ENCODE measurements around the gene LRP1-AS.

Gene LRP1-AS

DNA sequence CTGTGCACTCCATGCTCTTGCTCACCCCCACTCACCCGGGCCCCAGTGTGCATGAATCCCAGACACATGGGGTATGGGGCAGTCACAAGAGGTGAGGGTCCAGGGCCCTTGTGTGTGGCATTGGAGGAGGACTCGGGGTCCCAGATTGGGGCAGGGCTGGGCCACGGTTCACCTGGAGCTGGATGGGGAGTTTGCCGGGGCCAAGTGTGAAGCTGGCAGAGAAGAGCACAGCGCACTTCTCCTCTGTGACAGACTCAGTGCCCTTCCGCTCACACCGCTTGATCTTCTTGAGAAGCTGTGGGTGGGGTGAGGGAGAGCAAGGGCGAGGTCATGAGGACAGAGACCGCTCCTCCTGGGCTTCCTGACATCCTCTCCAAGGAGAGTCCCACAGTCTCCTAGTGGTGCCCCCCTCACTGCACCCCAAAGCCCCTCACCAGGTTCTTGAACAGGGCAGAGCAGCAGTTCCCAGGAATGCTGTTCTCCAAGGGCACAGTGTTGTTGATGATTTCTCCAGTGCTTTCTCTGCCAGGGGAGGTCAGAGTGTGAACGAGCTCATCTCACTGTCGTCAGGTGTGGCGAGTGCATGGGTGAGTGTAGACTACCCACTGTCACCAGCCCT lies 43.0 kb downstream of the LRP1-AS start:
- Histone ChIP-seq H3K27ac (no peak overlapping the region), H3K9ac (no peak overlapping the region), H3K4me2 (no peak overlapping the region), H3K4me1 (peaks cover 37% of the 10 kb centered on the region), H4K20me1 (peaks cover 49% of the 10 kb centered on the region), H3K4me3 (no peak overlapping the region), H3K27me3 (no peaks in the 10 kb centered on the region), H3K36me3 (peaks cover 87% of the 10 kb centered on the region), H3K9me3 (no peaks in the 10 kb centered on the region)
- TF ChIP-seq Cebpa-rat (IDR thresholded peaks at IDR 0.05): no peak

DNA sequence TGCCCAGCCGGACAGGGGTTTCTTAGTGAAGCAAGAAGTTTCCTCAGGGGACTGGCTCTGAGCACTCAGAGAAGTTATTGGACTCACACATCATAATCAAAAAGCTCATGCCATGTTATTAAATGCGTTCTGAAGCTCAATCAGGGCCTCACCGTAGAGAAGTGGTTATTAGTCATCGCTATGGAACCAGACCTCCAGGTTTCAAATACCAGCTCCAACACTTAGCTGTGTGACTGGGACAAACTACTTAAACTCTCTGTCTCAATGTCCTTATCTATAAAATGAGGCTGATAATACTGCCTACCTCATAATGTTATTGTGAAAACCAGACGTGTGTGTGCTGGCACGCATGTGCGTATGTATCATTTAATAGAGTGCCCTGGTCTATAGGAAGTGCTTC lies 43.6 kb downstream of the LRP1-AS start:
- H4K20me1 ChIP-seq: peaks cover 47% of the 10 kb centered on the region
- no peak overlapping the region for H3K4me3 ChIP-seq
- no peaks in the 10 kb centered on the region for H3K9me3 ChIP-seq
- no peak for TF ChIP-seq Cebpa-rat (IDR thresholded peaks at IDR 0.05)
- no peak overlapping the region for H3K27ac ChIP-seq
- peaks cover 37% of the 10 kb centered on the region for H3K4me1 ChIP-seq
- H3K9ac ChIP-seq: no peak overlapping the region
- H3K36me3 ChIP-seq: peaks cover 92% of the 10 kb centered on the region
- H3K4me2 ChIP-seq: no peak overlapping the region
- H3K27me3 ChIP-seq: no peaks in the 10 kb centered on the region

DNA sequence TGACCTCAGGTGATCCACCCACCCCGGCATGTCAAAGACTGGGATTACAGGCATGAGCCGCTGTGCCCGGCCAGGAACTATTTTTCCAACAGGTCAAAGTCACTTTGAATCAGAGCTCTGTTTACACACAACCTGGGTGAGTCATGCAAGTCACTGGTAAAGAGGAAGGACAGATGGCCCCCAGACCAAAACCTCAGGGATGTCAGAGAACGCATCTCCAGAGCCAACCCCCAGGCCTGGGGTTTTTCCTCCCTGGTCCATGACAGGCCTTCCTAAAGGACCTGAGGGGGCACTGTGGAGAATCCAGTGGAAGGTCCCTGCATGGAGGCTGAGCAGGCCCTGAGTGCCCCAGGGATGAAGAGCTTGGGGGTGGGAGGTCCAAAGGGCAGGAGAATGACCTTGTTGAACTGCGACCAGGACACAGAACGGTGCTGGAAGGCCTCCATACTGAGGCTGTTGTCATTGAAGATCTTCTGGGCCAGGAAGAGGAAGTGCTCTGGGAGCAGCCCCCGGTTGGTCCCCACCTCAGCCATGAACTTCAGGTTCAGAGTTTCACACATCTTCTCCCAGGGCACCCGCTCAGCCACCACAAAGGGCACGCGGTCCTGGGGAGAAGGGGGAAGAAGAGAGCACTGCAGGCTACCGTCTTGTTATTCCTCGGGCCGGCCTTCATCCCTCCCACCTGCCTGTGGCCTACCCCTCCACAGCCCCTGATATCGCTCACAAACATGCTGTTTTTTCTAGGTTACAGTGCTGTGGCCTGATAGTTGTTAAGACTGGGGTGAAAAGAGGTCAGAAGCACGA lies 45.3 kb downstream of the LRP1-AS start:
- H3K27me3 ChIP-seq: no peaks in the 10 kb centered on the region
- H3K9ac ChIP-seq: no peak overlapping the region
- no peaks in the 10 kb centered on the region for H3K9me3 ChIP-seq
- H3K4me3 ChIP-seq: no peak overlapping the region
- peaks cover 92% of the 10 kb centered on the region for H3K36me3 ChIP-seq
- peaks cover 41% of the 10 kb centered on the region for H3K4me1 ChIP-seq
- H4K20me1 ChIP-seq: peaks cover 29% of the 10 kb centered on the region
- H3K4me2 ChIP-seq: no peak overlapping the region
- no peak for TF ChIP-seq Cebpa-rat (IDR thresholded peaks at IDR 0.05)
- peak overlapping the region; percentile 24; the same call in 1 of the 2 replicates for H3K27ac ChIP-seq

DNA sequence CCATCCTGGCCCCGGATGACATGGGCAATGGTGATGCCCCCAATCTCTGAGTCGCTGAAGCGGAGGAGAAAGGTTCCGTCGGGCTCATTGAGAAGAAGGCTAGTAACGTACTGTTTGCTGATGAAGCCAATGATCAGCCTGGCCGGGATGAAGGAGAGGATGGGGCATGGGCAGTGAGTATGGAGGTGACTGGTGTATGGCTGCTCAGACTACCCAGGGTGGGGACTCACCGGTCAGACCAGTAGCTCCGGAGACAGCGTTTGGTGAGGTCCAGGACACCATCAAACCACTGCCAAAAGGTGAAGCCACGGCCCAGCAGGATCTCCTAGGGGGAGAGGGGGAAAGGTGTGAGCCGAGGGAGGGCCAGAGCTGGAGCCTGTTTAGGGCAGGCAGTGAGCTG lies 47.7 kb downstream of the LRP1-AS start:
- Histone ChIP-seq H3K4me1 (peaks cover 60% of the 10 kb centered on the region), H3K4me3 (no peak overlapping the region), H3K27ac (peak overlapping the region; percentile 42; the same call in 1 of the 2 replicates), H3K9me3 (no peaks in the 10 kb centered on the region), H3K36me3 (peaks cover 92% of the 10 kb centered on the region), H4K20me1 (peaks cover 23% of the 10 kb centered on the region), H3K4me2 (peak overlapping the region; percentile 59; the same call in 1 of the 2 replicates), H3K9ac (no peak overlapping the region), H3K27me3 (no peaks in the 10 kb centered on the region)
- TF ChIP-seq Cebpa-rat (IDR thresholded peaks at IDR 0.05): no peak

DNA sequence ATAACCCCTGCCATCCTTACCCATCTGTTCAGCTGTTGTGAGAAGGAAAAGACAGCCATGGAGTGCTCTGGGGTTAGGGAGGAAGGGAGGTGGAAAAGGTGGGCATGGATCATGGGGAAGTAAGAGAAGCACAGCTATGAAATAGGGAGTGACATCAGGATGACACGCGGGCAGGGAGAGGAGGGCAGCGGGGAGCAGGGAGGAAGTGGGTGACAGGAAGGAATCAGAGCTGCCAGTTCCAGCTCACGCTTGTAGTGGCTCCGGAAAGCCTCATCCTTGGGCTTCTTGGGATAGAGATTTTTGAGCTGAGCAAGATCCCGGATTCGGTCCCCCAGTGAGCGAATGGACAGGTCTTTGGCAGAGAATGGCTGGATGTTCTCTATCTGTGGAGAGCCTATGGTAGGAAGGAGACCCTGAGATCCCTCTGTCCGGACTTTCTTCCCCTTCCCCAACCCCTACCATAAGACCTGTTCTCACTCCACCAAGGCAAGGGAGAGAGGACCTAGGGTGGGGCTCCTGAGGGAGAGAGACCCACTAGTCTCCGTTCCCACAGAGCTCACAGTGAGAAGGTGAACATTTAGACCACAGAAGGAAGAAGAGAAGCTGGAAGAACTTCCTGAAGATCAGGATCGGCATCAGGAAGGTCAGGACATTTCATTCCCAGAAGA lies 48.2 kb downstream of the LRP1-AS start:
- H3K4me2 ChIP-seq: peak overlapping the region; percentile 59
- no peaks in the 10 kb centered on the region for H3K9me3 ChIP-seq
- H3K36me3 ChIP-seq: peaks cover 92% of the 10 kb centered on the region
- peak overlapping the region; percentile 42 for H3K27ac ChIP-seq
- no peak overlapping the region for H3K4me3 ChIP-seq
- peaks cover 66% of the 10 kb centered on the region for H3K4me1 ChIP-seq
- H4K20me1 ChIP-seq: peaks cover 28% of the 10 kb centered on the region
- peak overlapping the region; percentile 32 for H3K9ac ChIP-seq
- H3K27me3 ChIP-seq: no peaks in the 10 kb centered on the region
- no peak for TF ChIP-seq Cebpa-rat (IDR thresholded peaks at IDR 0.05)

DNA sequence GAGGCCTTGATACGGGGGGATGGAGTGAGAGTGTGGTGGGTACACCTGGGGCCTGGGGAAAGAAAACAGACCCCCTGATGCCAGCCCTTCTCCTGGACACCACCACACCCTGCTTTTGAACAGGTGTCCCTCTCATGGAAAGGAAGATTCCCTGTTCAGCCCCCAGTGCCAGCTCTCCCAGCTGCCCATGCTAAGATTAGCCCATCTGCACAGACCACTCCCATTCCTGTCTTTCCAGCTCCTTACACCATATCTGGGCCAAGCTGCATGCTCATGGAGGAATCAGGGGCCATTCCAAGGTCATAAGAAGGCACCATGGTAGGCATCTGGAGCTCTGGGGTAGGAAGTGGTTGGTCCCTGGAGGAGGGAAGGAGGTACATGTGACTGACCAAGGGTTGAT lies 48.9 kb downstream of the LRP1-AS start:
- Histone ChIP-seq H3K27ac (peak overlapping the region; percentile 42), H3K4me1 (peaks cover 71% of the 10 kb centered on the region), H3K36me3 (peaks cover 87% of the 10 kb centered on the region), H4K20me1 (peaks cover 28% of the 10 kb centered on the region), H3K4me2 (peak overlapping the region; percentile 59), H3K9me3 (no peaks in the 10 kb centered on the region), H3K27me3 (no peaks in the 10 kb centered on the region), H3K4me3 (no peak overlapping the region), H3K9ac (peak overlapping the region; percentile 36)
- TF ChIP-seq Cebpa-rat (IDR thresholded peaks at IDR 0.05): no peak

DNA sequence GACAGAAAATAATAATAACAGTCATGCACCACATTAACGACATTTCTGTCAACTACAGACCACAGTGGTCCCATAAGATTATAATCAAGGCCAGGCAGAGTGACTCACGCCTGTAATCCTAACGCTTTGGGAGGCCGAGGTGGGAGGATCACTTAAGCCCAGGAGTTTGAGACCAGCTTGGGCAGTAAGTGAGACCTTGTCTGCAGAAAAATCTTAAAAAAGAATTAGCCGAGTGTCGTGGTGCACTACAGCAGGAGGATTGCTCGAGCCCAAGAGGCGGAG lies 49.9 kb downstream of the LRP1-AS start:
- Histone ChIP-seq H3K9me3 (no peaks in the 10 kb centered on the region), H3K4me2 (peak overlapping the region; percentile 59), H3K4me1 (peaks cover 73% of the 10 kb centered on the region), H3K27ac (0 out of 2 replicates have a peak overlapping the region, but pooled peaks have one; percentile 24), H4K20me1 (peaks cover 32% of the 10 kb centered on the region), H3K9ac (peak overlapping the region; percentile 28; the same call in 1 of the 2 replicates), H3K36me3 (peaks cover 84% of the 10 kb centered on the region), H3K4me3 (no peak overlapping the region), H3K27me3 (no peaks in the 10 kb centered on the region)
- no peak for TF ChIP-seq Cebpa-rat (IDR thresholded peaks at IDR 0.05)

DNA sequence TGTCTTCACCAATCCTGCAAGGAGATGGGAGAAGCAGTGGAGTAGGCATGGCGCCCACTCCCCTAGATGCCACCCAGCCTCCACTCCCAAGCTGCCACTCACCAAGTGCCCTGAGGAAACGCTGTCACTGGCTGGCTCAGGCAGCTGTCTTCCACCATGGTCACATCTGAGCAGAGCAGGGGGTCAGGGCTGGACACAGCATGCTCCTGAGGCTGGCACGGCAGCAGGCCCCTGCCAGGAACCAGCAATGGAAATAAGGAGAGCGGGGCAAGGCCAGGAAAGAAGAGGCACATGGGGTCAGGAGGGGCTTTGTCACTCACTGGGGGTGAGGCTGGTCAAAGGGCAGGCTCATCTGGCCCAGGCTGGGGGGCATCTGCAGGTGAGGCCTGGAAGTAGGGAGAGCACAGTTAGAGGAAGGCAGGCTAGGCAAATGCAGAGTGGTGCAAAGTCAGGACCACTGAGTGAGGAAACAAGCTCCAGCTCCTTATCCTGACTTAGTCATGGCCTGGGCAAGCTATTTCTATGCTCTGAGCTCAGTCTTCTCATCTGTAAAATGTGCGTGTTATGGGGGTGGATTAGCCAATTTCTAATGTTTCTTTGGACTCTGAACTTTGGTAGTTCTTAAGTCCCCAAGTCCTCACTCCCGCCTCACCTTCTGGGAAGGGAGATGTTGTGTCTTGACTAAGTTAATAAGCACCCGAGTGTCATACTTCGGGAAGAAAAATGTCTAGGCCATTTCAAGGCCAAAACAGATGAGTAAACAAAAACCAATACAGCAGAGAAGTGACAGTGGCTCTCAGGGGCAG lies 50.5 kb downstream of the LRP1-AS start:
- Histone ChIP-seq H3K27me3 (no peaks in the 10 kb centered on the region), H3K4me1 (peaks cover 68% of the 10 kb centered on the region), H3K9me3 (no peaks in the 10 kb centered on the region), H3K4me2 (peak overlapping the region; percentile 59; the same call in 1 of the 2 replicates), H3K36me3 (peaks cover 84% of the 10 kb centered on the region), H3K9ac (peak overlapping the region; percentile 28; the same call in 1 of the 2 replicates), H4K20me1 (peaks cover 37% of the 10 kb centered on the region), H3K27ac (peak overlapping the region; percentile 24; the same call in 1 of the 2 replicates), H3K4me3 (no peak overlapping the region)
- no peak for TF ChIP-seq Cebpa-rat (IDR thresholded peaks at IDR 0.05)

DNA sequence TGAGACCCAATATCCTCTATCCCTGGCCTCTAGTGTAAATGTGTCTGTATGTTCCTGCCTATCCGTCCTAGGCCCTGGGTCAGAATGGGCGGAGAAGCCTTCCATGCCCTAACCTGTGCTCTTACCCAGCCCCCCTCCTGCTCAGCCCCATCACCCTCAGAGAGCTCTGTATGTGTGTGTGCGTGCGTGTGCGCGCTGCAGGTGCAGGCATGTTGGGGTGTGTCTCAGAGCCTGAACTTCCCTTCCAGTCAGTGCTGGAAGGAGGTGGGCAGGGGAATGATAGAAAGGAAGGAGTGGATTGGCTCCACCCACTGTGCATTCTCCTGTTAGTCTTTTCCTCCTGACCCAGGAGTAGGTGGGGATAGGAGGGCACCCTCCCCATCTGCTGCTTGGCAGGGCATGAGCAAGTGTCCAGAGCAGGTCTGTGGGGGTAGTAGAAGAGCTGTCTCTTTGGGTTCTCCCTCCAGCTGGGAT lies 51.3 kb downstream of the LRP1-AS start:
- Histone ChIP-seq H3K9me3 (no peaks in the 10 kb centered on the region), H3K4me3 (no peak overlapping the region), H3K27me3 (no peaks in the 10 kb centered on the region), H3K36me3 (peaks cover 85% of the 10 kb centered on the region), H3K4me1 (peaks cover 74% of the 10 kb centered on the region), H3K27ac (peak overlapping the region; percentile 24), H3K9ac (no peak overlapping the region), H3K4me2 (no peak overlapping the region), H4K20me1 (peaks cover 45% of the 10 kb centered on the region)
- TF ChIP-seq Cebpa-rat (IDR thresholded peaks at IDR 0.05): no peak
